Tibial artery (tissue), 4 donors: ENCODE results near the gene PTPRD.

Source experiments
- DNase-seq, 2 donors: peaks; one replicate each; pipeline ENCODE4 v3.0.0-alpha.2; 2019
- H3K27ac ChIP-seq, 2 donors: fragments of 200-600 bp; sonication (generic) in 1 of 2; 1 replicate in 1 of 2; 2 replicates in 1 of 2; pipeline ENCODE4 v1.5.1; 2018 to 2019; ENCODE audit warnings: mild to moderate bottlenecking in 1 of 2
- H3K27me3 ChIP-seq, 2 donors: fragments of 200-600 bp; sonication (generic) in 1 of 2; one replicate each; pipeline versions ENCODE4 v1.5.1 to v1.6.0; 2016 to 2019
- H3K36me3 ChIP-seq, 3 donors: fragments of 200-600 bp; sonication (generic) in 2 of 3; one replicate each; pipeline ENCODE4 v1.5.1; 2016 to 2019; ENCODE audit warnings: mild to moderate bottlenecking in 2 of 3
- H3K4me1 ChIP-seq, 4 donors: fragments of 200-600 bp; sonication (generic) in 2 of 4; 1 replicate in 3 of 4; 2 replicates in 1 of 4; pipeline ENCODE4 v1.5.1; 2016 to 2019
- H3K4me3 ChIP-seq, 2 donors: fragments of 200-600 bp; sonication (generic) in 1 of 2; 1 replicate in 1 of 2; 2 replicates in 1 of 2; pipeline ENCODE4 v1.5.1; 2018 to 2019; ENCODE audit warnings: mild to moderate bottlenecking in 2 of 2
- H3K9me3 ChIP-seq, 3 donors: fragments of 200-600 bp; sonication (generic) in 1 of 3; one replicate each; pipeline ENCODE4 v1.5.1; 2016 to 2019
- intact Hi-C: fragments of 100-400 bp; cut with DNase I; formaldehyde crosslinking; loops from one replicate; pipeline ENCODE4 v1.15.0; 2023; ENCODE audit warnings: low total_unique reads
- TF ChIP-seq, protein P1 (sequence below), 2 experiments: fragments of 200-600 bp in 1 of 2; fragments of 450-650 bp in 1 of 2; IDR thresholded peaks; one replicate each; pipeline ENCODE4 v1.5.1; 2017 to 2019; ENCODE audit warnings: antibody characterized with exemption in 2 of 2, mild to moderate bottlenecking in 1 of 2, moderate library complexity in 1 of 2

The PTPRD gene

GRCh38 chr9:10254338-10254737 lies 358.5 kb downstream of the PTPRD start:
- Histone ChIP-seq H3K27me3 (no peaks in the 10 kb centered on the region), H3K4me3 (no peak overlapping the region), H3K4me1 (no peaks in the 10 kb centered on the region), H3K9me3 (no peaks in the 10 kb centered on the region), H3K36me3 (no peaks in the 10 kb centered on the region), H3K27ac (no peak overlapping the region)
- intact Hi-C loops: no loop called here
- TF ChIP-seq, protein P1, sequence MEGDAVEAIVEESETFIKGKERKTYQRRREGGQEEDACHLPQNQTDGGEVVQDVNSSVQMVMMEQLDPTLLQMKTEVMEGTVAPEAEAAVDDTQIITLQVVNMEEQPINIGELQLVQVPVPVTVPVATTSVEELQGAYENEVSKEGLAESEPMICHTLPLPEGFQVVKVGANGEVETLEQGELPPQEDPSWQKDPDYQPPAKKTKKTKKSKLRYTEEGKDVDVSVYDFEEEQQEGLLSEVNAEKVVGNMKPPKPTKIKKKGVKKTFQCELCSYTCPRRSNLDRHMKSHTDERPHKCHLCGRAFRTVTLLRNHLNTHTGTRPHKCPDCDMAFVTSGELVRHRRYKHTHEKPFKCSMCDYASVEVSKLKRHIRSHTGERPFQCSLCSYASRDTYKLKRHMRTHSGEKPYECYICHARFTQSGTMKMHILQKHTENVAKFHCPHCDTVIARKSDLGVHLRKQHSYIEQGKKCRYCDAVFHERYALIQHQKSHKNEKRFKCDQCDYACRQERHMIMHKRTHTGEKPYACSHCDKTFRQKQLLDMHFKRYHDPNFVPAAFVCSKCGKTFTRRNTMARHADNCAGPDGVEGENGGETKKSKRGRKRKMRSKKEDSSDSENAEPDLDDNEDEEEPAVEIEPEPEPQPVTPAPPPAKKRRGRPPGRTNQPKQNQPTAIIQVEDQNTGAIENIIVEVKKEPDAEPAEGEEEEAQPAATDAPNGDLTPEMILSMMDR (IDR thresholded peaks at IDR 0.05): no peak
- DNase-seq: no peak

DNA sequence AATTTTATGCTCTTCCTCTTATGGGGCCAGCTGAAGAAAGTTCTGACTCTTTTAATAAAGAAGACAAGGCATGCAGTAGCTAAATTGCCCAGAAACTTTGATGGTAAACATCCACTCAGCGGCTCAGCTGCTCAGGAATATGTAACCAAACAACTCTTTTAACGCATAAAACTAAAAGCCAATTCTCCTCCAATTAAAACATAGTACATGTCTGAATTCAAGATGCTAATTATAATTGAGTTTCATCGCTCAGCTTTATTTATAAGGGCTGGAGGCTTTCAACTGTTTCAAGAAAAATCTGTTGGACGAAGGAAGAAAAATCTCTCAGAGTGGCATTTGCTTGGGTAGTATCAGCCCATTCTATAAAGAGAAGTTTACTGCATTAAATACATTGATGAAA lies 359.5 kb downstream of the PTPRD start:
- Histone ChIP-seq H3K27me3 (no peaks in the 10 kb centered on the region), H3K36me3 (no peaks in the 10 kb centered on the region), H3K27ac (no peak overlapping the region), H3K4me3 (no peak overlapping the region), H3K9me3 (no peaks in the 10 kb centered on the region), H3K4me1 (no peaks in the 10 kb centered on the region)
- DNase-seq: no peak
- intact Hi-C loops: no loop called here
- TF ChIP-seq, protein P1 (IDR thresholded peaks at IDR 0.05): no peak

- TF ChIP-seq, protein P1 (IDR thresholded peaks at IDR 0.05): no peak
- Histone ChIP-seq H3K27ac (no peak overlapping the region), H3K4me1 (no peaks in the 10 kb centered on the region), H3K36me3 (no peaks in the 10 kb centered on the region), H3K27me3 (no peaks in the 10 kb centered on the region), H3K9me3 (no peaks in the 10 kb centered on the region), H3K4me3 (no peak overlapping the region)
- intact Hi-C loops: no loop called here
- no peak for DNase-seq
Measured at GRCh38 chr9:10252174-10252573, 360.6 kb downstream of the PTPRD start.

DNA sequence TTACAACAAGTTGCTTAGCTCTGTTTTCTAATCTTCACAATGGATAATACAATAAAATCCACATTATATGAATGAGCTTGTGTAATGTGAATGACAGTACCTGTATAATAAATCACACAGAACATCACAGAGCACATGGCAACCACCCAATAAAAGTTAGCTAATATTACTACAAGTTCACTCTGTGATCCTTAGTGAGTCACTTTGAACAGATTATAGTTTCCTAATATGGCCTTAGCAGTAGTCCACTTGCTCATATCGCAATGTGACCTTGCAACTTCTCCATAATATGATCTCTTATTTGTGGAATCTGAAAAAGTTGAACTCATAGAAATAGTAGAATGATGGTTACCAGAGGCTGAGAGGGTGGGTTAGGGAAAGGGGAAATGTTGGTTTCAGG lies 361.3 kb downstream of the PTPRD start:
- intact Hi-C loops: no loop called here
- TF ChIP-seq, protein P1 (IDR thresholded peaks at IDR 0.05): no peak

GRCh38 chr9:10250219-10250618 lies 362.6 kb downstream of the PTPRD start:
- Histone ChIP-seq H3K27ac (no peak overlapping the region), H3K9me3 (no peaks in the 10 kb centered on the region), H3K4me1 (no peaks in the 10 kb centered on the region), H3K27me3 (no peaks in the 10 kb centered on the region), H3K36me3 (no peaks in the 10 kb centered on the region), H3K4me3 (no peak overlapping the region)
- no peak for DNase-seq
- TF ChIP-seq, protein P1 (IDR thresholded peaks at IDR 0.05): no peak
- intact Hi-C loops: no loop called here

More for the DNA sequence above, 361.3 kb downstream of the PTPRD start:
- Histone ChIP-seq H3K4me1 (no peaks in the 10 kb centered on the region), H3K36me3 (no peaks in the 10 kb centered on the region), H3K27me3 (no peaks in the 10 kb centered on the region), H3K9me3 (no peaks in the 10 kb centered on the region), H3K4me3 (no peak overlapping the region), H3K27ac (no peak overlapping the region)
- DNase-seq: no peak

DNA sequence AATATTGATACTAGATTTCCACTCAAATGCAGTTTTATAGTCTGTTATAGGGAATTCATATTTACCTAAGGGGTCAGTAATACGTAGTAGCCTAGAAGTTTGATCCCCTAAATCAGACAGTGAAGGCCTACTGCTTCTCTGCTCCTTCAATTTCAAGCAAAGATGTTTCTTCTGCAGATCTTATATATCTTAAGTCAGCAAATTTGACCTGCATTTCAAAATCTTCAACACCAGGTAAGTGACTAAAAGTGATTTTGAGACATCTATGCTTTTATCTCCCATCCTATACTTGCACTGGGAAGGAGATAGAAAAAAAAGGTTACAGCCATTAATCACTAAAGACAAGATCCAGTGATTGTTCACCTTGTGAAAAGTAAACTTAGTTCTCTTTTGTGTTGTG lies 363.9 kb downstream of the PTPRD start:
- Histone ChIP-seq H3K36me3 (no peaks in the 10 kb centered on the region), H3K9me3 (no peaks in the 10 kb centered on the region), H3K4me1 (no peaks in the 10 kb centered on the region), H3K4me3 (no peak overlapping the region), H3K27me3 (no peaks in the 10 kb centered on the region), H3K27ac (no peak overlapping the region)
- DNase-seq: no peak
- intact Hi-C loops: no loop called here
- TF ChIP-seq, protein P1 (IDR thresholded peaks at IDR 0.05): no peak
